Kidney (tissue), 14 donors: ENCODE data around the gene NKAIN1. TPM values are rescaled to one million over a fixed set of nuclear protein-coding genes. Genes with fewer than 3 reads are reported as not detected.
A peak's percentile ranks its signal among the peaks of the same experiment; 100 is the strongest.

Experiments used
- DNase-seq, 5 donors: peaks; one replicate each; pipeline ENCODE4 v3.0.0-alpha.2; 2013 to 2020
- FAIRE-seq: peaks from 2 replicates; lab custom pipeline; 2012; peaks lifted over from hg19 to GRCh38; lab: Jason Lieb, UNC
- H3K27ac ChIP-seq, 2 donors: one replicate each; pipeline ENCODE4 v1.7.0; 2013; ENCODE audit warnings: low read depth in 2 of 2, low read length in 2 of 2, inconsistent platforms in 1 of 2
- H3K27me3 ChIP-seq: one replicate; pipeline ENCODE4 v1.7.1; 2013; ENCODE audit warnings: low read length, inconsistent platforms; ENCODE audit not compliant: control insufficient read depth, insufficient read depth
- H3K36me3 ChIP-seq, 3 donors: one replicate each; pipeline versions ENCODE4 v1.7.0 to v1.7.1; 2013; ENCODE audit warnings: low read length in 3 of 3, control low read depth in 1 of 3, inconsistent platforms in 1 of 3; ENCODE audit not compliant: insufficient read depth in 3 of 3, control insufficient read depth in 2 of 3
- H3K4me1 ChIP-seq, 3 donors: one replicate each; pipeline versions ENCODE4 v1.7.0 to v1.7.1; 2013; ENCODE audit warnings: low read length in 3 of 3, inconsistent platforms in 1 of 3, low read depth in 1 of 3; ENCODE audit not compliant: control insufficient read depth in 2 of 3, insufficient read depth in 2 of 3
- H3K4me3 ChIP-seq, 3 donors: one replicate each; pipeline versions ENCODE4 v1.7.0 to v1.8.1; 2013; ENCODE audit warnings: low read length in 3 of 3, control low read depth in 1 of 3, inconsistent platforms in 1 of 3
- H3K9ac ChIP-seq, 3 donors: one replicate each; pipeline versions ENCODE4 v1.7.0 to v1.7.1; 2013; ENCODE audit warnings: low read length in 3 of 3, control low read depth in 1 of 3, inconsistent platforms in 1 of 3
- H3K9me3 ChIP-seq, 3 donors: one replicate each; pipeline versions ENCODE4 v1.7.0 to v1.7.1; 2013; ENCODE audit warnings: low read length in 3 of 3, control low read depth in 1 of 3, inconsistent platforms in 1 of 3; ENCODE audit not compliant: control insufficient read depth in 2 of 3, insufficient read depth in 1 of 3
- CTCF ChIP-seq: IDR thresholded peaks from 3 replicates; pipeline ENCODE4 v1.5.1; 2012; ENCODE audit warnings: mild to moderate bottlenecking, moderate library complexity, borderline replicate concordance; ENCODE audit not compliant: insufficient read depth; ENCODE audit errors: extremely low read depth
- intact Hi-C: fragments of 100-400 bp; cut with DNase I; formaldehyde crosslinking; loops from one replicate; pipeline ENCODE4 v1.11.1; 2022
- polyA plus RNA-seq: library from polyadenylated mRNA; stranded (reverse); fragments of 350-450 nt; fragmentation: Illumina TruSeq; extraction: RNeasy Lipid Tissue Mini Kit (QIAGEN cat#74804); gene quantifications from one replicate; pipeline ENCODE4 v1.2.3, GENCODE V29; 2014; ENCODE audit warnings: low read depth, low replicate concordance; ENCODE audit not compliant: insufficient read depth
- total RNA-seq: library from RNA; stranded (reverse); fragmentation: NEBNext Ultra II Directional; extraction: Animal tissue kit (Norgen Biotek cat#: 25700); gene quantifications from one replicate; pipeline ENCODE4 v1.2.1, GENCODE V29; 2021
- donor health status: control.
- donor health status: control.
- donor health status: control.
- donor health status: control.
- donor health status: control.
- donor health status: DM: yes; HTN: yes; CAD: no.
- donor health status: Normal renal cell carcinoma (clear cell type).

The NKAIN1 gene
- total and polyA plus RNA-seq, 2 donors from 2014 or later: 0.19 to 0.34 TPM

DNA sequence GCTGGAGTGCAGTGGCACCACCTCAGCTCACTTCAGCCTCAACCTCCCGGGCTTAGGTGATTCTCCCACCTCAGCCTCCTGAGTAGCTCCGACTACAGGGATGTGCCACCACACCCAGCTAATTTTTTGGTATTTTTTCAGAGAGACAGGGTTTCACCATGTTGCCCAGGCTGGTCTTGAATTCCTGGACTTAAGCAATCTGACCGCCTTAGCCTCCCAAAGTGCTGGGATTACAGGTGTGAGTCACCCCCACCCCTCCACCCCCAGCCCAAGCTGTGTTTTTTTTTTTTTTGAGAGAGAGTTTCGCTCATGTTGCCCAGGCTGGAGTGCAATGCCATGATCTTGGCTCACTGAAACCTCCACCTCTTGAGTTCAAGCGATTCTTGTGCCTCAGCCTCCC, 75.4 kb downstream of the NKAIN1 start:
- intact Hi-C loops: no loop called here
- no peak for FAIRE-seq

DNA sequence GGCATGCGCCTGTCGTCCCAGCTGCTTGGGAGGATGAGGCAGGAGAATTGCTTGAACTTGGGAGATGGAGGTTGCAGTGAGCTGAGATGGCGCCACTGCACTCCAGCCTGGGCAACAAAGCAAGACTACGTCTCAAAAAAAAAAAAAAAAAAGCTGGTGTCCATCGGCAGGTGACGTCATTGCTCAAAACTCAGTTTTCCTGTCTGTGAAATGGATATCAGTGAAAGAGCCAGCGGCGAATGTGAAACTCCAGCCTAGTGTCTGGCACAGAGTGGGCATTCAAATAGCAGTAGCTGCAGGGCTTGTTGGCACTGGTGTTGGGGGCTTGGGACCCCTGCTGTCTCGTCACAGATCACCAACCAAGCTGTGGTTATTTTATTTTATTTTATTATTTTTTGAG, 75.8 kb downstream of the NKAIN1 start:
- FAIRE-seq: no peak
- Histone ChIP-seq H3K36me3 (no peaks in the 10 kb centered on the region), H3K9me3 (no peaks in the 10 kb centered on the region), H3K9ac (no peak overlapping the region), H3K4me3 (no peak overlapping the region), H3K27ac (no peak overlapping the region), H3K4me1 (no peaks in the 10 kb centered on the region), H3K27me3 (no peaks in the 10 kb centered on the region)
- no peak for TF ChIP-seq CTCF
- intact Hi-C loops: no loop called here
- DNase-seq: no peak

More for the DNA sequence above, 75.4 kb downstream of the NKAIN1 start:
- Histone ChIP-seq H3K27ac (no peak overlapping the region), H3K4me1 (no peaks in the 10 kb centered on the region), H3K9ac (no peak overlapping the region), H3K36me3 (no peaks in the 10 kb centered on the region), H3K27me3 (no peaks in the 10 kb centered on the region), H3K9me3 (no peaks in the 10 kb centered on the region), H3K4me3 (no peak overlapping the region)
- no peak for DNase-seq
- no peak for TF ChIP-seq CTCF

- FAIRE-seq: no peak
- Histone ChIP-seq H3K4me1 (no peaks in the 10 kb centered on the region), H3K27me3 (no peaks in the 10 kb centered on the region), H3K27ac (no peak overlapping the region), H3K9me3 (no peaks in the 10 kb centered on the region), H3K4me3 (no peak overlapping the region), H3K9ac (no peak overlapping the region), H3K36me3 (no peaks in the 10 kb centered on the region)
- peak in 1 of 5 donors; percentile 64 for DNase-seq
- intact Hi-C loops: no loop called here
- TF ChIP-seq CTCF: no peak
These were observed 78.1 kb downstream of the NKAIN1 start for GRCh38 chr1:31161571-31161970.

DNA sequence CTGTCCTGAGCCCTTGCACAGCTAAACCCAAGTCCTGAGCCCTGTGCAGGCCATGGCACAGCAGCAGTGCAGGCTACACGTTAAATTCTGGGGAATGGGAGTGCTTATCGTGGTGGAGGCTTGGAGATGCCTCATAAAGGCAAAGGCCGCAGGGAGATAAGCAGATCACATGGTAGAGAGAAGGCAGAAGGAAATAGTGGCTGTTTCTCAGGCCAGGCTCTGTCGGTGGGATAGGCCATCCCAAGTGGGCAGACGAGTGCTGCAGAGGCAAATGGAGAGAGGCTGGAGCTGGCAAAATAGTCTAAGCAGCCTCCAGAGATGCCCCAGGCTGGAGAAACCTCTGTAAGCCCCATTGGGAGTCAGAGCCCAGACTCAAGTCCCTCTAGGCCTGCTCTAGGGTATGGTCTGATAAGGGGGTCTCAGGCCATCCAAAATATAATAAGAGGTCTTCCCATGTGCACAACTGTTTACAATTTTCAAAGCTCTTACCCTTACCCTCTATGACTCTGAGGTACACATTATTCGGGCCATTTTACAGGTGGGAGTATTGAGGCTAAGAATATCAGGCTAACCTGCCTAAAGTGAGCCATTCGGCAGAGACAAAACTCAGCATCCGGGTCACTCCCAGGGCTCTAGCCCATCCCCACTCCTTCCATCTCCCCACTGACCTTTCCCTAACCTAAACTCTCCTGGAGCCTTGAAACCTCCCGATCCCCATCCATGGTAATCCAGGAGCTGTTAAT, 79.6 kb downstream of the NKAIN1 start:
- no peak overlapping the region for H3K27ac ChIP-seq
- H3K9me3 ChIP-seq: no peaks in the 10 kb centered on the region
- H3K4me1 ChIP-seq: no peaks in the 10 kb centered on the region
- no peak for TF ChIP-seq CTCF
- no peaks in the 10 kb centered on the region for H3K27me3 ChIP-seq
- FAIRE-seq: no peak
- no peak overlapping the region for H3K4me3 ChIP-seq
- no peaks in the 10 kb centered on the region for H3K36me3 ChIP-seq
- H3K9ac ChIP-seq: no peak overlapping the region
- intact Hi-C loops: no loop called here
- no peak for DNase-seq
